OCI-LY1 (cell line): Measurements from ENCODE around the gene MRPL52.

Experiments used
- CTCF ChIP-seq: fragments of 200-600 bp; sonication (generic), shearing (Covaris generic); IDR thresholded peaks from 2 replicates; pipeline ENCODE4 v1.5.1; 2017; ENCODE audit warnings: mild to moderate bottlenecking, antibody characterized with exemption, low read length, moderate library complexity, mixed read lengths
- EZH2 ChIP-seq: fragments of 200-600 bp; sonication (generic), shearing (Covaris generic); IDR thresholded peaks from 2 replicates; pipeline ENCODE4 v1.8.0; 2017; ENCODE audit warnings: borderline replicate concordance, mixed run types, mild to moderate bottlenecking, antibody characterized with exemption, low read length, moderate library complexity, mixed read lengths

GRCh38 chr14:22812744-22813143 is 16.9 kb upstream of the MRPL52 start:
- TF ChIP-seq CTCF (peak; percentile 25; the same call in 1 of the 2 replicates), EZH2 (no peak)
